GM19395 (cell line): Measurements from ENCODE around the gene CBY1.

Experiments used
- ATAC-seq: cut with Tn5 transposase; IDR thresholded peaks from one replicate; pipeline ENCODE4 v1.9.1; 2021; ENCODE audit warnings: mild to moderate bottlenecking, moderate library complexity; ENCODE audit not compliant: unreplicated experiment

CBY1 gene

DNA sequence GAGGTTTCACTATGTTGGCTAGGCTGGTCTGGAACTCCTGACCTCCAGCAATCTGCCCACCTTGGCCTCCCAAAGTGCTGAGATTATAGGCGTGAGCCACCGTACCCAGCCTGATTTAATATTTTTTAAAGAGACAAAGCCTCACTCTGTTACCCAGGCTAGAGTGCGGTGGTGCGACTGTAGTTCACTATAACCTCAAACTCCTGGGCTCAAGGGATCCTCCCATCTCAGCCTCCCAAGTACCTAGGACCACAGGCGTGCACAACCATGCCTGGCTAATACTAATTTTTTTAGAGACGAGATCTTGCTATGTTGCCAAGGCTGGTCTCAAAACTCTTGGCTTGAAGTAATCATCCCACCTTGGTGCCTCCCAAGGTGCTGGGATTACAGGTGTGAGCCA, 62.8 kb downstream of the CBY1 start:
- no peak for ATAC-seq

DNA sequence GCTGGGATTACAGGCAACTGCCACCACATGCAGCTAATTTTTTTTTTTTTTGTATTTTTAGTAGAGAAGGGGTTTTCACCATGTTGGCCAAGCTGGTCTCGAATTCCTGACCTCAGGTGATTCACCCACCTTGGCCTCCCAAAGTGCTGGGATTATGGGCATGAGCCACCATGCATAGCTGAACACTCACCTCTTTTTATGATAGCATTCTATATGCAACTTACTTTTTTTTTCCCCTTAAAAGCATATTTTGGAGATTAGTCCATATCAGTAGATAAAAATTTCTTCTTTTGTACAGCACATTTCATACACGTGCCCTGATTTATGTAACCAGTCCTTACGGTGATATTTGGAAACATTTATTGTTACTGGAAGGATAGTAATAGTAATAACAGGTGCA, 63.9 kb downstream of the CBY1 start:
- ATAC-seq, result no peak

DNA sequence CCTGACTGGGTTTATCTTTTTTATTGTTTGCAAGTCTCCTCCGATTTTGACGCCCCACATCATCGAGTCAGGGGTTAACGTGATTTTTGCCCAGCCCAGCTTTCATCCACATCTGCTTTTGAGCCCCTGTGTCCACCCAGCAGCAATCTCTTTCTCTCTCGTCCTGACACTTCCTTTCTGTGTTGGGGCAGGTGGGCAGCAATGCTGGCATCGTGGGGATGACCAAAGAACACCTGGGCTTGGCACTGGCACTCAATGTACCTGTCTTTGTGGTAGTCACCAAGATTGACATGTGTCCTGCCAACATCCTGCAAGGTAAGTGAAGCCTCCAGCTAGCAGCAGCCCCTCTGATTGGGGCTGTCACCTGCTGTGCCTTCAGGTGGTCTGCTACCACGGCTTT, 65.1 kb downstream of the CBY1 start:
- no peak for ATAC-seq
